Measurements from ENCODE around the gene SLC9A2. TPM values are rescaled to one million over a fixed set of nuclear protein-coding genes. Genes with fewer than 3 reads are reported as not detected.

SLC9A2 gene
- total RNA-seq, 3 donors from 2014 or later (not counting 1 experiment from before 2014, with no cell fraction given), result not detected

DNA sequence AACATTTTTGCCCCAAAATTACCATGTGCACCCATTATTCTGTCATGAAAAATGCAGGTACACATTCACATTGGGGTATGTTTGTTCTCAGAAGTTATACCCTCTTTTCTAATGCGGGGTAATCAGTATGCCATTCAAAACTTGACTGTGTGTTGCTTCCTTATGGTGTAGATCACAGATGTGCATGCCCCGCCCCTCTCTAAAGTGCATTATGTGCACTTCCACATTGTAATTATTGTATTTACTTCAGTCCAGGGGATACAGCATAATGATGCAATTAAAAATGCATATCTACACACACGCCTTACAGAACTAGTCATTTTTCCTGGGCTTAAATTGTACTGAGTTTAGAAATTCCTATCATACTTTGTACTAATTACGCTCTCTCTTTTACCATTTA is 48.8 kb downstream of the SLC9A2 start:
- Mint-ChIP-seq H3K9me3 (no peaks in the 10 kb centered on the region), H3K27me3 (ENCODE audit: low read depth in 2 of 2) (peaks cover 16 to 23% of the 10 kb centered on the region in 2 donors), H3K4me1 (no peaks in the 10 kb centered on the region), H3K36me3 (no peaks in the 10 kb centered on the region), H3K27ac (no peak overlapping the region), H3K4me3 (no peak overlapping the region)
- no peaks in the 10 kb centered on the region for H3K36me3 ChIP-seq (ENCODE audit: control insufficient read depth, insufficient read depth, low read length)
- no peak overlapping the region for H3K27ac ChIP-seq (ENCODE audit: low read length)
- no peak for DNase-seq
- H3K4me3 ChIP-seq (ENCODE audit: low read length), result no peak overlapping the region
- H3K27me3 ChIP-seq (ENCODE audit: control insufficient read depth, insufficient read depth, low read length), result no peaks in the 10 kb centered on the region
- intact Hi-C loops (cut with micrococcal nuclease), result no loop called here
- no peak for ATAC-seq
- 93% methylated on average over 3 of the region's 4 CpGs for WGBS (ENCODE audit: insufficient coverage)
- TF ChIP-seq, protein P1, sequence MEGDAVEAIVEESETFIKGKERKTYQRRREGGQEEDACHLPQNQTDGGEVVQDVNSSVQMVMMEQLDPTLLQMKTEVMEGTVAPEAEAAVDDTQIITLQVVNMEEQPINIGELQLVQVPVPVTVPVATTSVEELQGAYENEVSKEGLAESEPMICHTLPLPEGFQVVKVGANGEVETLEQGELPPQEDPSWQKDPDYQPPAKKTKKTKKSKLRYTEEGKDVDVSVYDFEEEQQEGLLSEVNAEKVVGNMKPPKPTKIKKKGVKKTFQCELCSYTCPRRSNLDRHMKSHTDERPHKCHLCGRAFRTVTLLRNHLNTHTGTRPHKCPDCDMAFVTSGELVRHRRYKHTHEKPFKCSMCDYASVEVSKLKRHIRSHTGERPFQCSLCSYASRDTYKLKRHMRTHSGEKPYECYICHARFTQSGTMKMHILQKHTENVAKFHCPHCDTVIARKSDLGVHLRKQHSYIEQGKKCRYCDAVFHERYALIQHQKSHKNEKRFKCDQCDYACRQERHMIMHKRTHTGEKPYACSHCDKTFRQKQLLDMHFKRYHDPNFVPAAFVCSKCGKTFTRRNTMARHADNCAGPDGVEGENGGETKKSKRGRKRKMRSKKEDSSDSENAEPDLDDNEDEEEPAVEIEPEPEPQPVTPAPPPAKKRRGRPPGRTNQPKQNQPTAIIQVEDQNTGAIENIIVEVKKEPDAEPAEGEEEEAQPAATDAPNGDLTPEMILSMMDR (IDR thresholded peaks at IDR 0.05), result no peak
- H3K4me1 ChIP-seq (ENCODE audit: control insufficient read depth, insufficient read depth, low read length), result no peaks in the 10 kb centered on the region
- no peaks in the 10 kb centered on the region for H3K9me3 ChIP-seq (ENCODE audit: control insufficient read depth, insufficient read depth, low read length)

DNA sequence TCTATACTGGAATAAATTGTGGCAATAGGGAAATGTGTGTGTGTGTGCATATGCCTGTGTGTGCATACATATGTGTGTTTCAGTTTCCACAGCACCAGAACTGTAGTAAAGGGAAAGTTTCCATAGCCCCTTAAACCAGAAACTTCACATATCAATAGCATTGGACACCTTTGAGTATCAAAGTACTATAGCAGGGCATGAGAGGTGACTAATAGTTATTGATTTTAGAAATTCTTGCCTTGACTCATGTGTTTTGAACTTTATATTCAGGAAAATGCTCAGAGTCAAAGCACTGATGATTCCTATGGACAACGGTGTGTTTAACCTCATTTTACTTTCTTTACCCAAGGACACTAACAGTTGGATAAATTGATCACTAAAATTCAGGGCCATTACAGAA is 50.0 kb downstream of the SLC9A2 start:
- TF ChIP-seq, protein P1 (IDR thresholded peaks at IDR 0.05), result no peak
- 96% methylated on average over 1 of the region's 1 CpG for WGBS (ENCODE audit: insufficient coverage)

DNA sequence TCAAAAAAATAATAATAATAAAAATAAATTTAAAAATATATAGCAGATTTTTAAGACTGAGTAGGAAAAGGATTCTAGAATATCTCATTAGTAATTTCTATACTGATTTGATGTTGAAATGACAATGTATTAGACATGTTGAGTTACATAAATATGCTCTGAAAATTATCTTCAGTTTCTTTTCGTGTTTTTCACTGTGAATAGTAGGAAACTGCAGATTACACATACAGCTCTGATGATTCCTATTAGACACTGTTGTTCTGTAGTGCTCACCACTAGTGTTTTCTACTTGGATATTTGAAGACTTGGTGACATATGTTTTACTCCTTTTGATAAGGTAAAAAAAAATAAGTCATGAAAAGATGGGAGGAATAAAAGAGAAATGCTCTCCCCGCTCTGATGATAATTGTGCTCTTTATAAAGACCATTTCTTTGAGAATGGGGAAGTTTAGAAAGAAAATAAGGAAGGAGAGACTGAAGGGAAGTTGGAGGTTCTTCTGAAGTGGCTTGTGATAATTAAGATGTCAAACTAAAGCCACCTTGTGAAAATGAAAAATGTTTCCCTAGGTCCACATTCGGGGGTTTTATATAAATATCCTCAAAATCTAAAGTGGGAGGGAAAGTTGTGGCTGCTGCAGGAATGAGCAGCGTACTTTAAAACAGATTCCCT is 52.9 kb downstream of the SLC9A2 start:
- no peak for ATAC-seq
- no peak overlapping the region for H3K4me3 ChIP-seq (ENCODE audit: low read length)
- intact Hi-C loops (cut with micrococcal nuclease), result no loop called here
- H3K9me3 ChIP-seq (ENCODE audit: control insufficient read depth, insufficient read depth, low read length), result no peaks in the 10 kb centered on the region
- H3K27me3 ChIP-seq (ENCODE audit: control insufficient read depth, insufficient read depth, low read length), result no peaks in the 10 kb centered on the region
- no peak overlapping the region for H3K27ac Mint-ChIP-seq
- no peaks in the 10 kb centered on the region for H3K36me3 ChIP-seq (ENCODE audit: control insufficient read depth, insufficient read depth, low read length)
- H3K4me1 Mint-ChIP-seq, result no peaks in the 10 kb centered on the region
- 25% methylated on average over 3 of the region's 4 CpGs for WGBS (ENCODE audit: insufficient coverage)
- DNase-seq, result no peak
- H3K4me3 Mint-ChIP-seq, result no peak overlapping the region
- no peak overlapping the region for H3K27ac ChIP-seq (ENCODE audit: low read length)
- peaks cover 13 to 36% of the 10 kb centered on the region in 2 donors for H3K27me3 Mint-ChIP-seq (ENCODE audit: low read depth in 2 of 2)
- no peaks in the 10 kb centered on the region for H3K9me3 Mint-ChIP-seq
- H3K4me1 ChIP-seq (ENCODE audit: control insufficient read depth, insufficient read depth, low read length), result no peaks in the 10 kb centered on the region
- TF ChIP-seq, protein P1 (IDR thresholded peaks at IDR 0.05), result no peak
- H3K36me3 Mint-ChIP-seq, result no peaks in the 10 kb centered on the region

More for the DNA sequence above, 50.0 kb downstream of the SLC9A2 start:
- H3K9me3 ChIP-seq (ENCODE audit: control insufficient read depth, insufficient read depth, low read length), result no peaks in the 10 kb centered on the region
- ATAC-seq (no peak), DNase-seq (no peak)
- no peaks in the 10 kb centered on the region for H3K36me3 ChIP-seq (ENCODE audit: control insufficient read depth, insufficient read depth, low read length)
- H3K4me3 ChIP-seq (ENCODE audit: low read length), result no peak overlapping the region
- no peak overlapping the region for H3K4me3 Mint-ChIP-seq
- no peaks in the 10 kb centered on the region for H3K9me3 Mint-ChIP-seq
- intact Hi-C loops (cut with micrococcal nuclease), result no loop called here
- H3K27me3 ChIP-seq (ENCODE audit: control insufficient read depth, insufficient read depth, low read length), result no peaks in the 10 kb centered on the region
- H3K36me3 Mint-ChIP-seq, result no peaks in the 10 kb centered on the region
- H3K4me1 ChIP-seq (ENCODE audit: control insufficient read depth, insufficient read depth, low read length), result no peaks in the 10 kb centered on the region
- H3K27ac Mint-ChIP-seq, result no peak overlapping the region
- H3K4me1 Mint-ChIP-seq, result no peaks in the 10 kb centered on the region
- H3K27me3 Mint-ChIP-seq (ENCODE audit: low read depth in 2 of 2), result peaks cover 16 to 23% of the 10 kb centered on the region in 2 donors
- H3K27ac ChIP-seq (ENCODE audit: low read length), result no peak overlapping the region

DNA sequence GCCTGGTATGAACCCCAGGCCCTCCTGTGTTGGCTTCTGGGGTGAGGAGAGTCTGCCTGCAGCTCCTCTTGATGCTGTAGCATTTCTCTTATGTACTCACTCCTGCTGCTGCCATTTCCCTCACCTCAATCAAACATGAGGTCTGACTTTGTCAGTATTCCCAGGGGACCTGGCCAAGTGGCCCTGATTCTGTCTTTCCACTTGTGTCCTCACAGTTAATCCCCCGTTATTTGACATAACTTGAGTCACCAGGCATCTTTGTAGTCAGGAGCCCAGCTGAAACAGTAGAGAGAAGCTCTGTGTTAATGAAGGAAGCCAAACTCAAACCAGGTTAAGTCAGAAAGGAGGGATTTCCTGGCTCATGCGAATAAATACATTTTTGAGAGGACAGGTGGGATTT is 55.0 kb downstream of the SLC9A2 start:
- Mint-ChIP-seq H3K4me3 (no peak overlapping the region), H3K4me1 (no peaks in the 10 kb centered on the region), H3K36me3 (no peaks in the 10 kb centered on the region), H3K27ac (no peak overlapping the region), H3K27me3 (ENCODE audit: low read depth in 2 of 2) (peaks cover 12 to 35% of the 10 kb centered on the region in 2 donors), H3K9me3 (no peaks in the 10 kb centered on the region)
- no peaks in the 10 kb centered on the region for H3K27me3 ChIP-seq (ENCODE audit: control insufficient read depth, insufficient read depth, low read length)
- H3K4me3 ChIP-seq (ENCODE audit: low read length), result no peak overlapping the region
- WGBS (ENCODE audit: insufficient coverage), result 91% methylated on average over 2 of the region's 2 CpGs
- no peaks in the 10 kb centered on the region for H3K9me3 ChIP-seq (ENCODE audit: control insufficient read depth, insufficient read depth, low read length)
- no peaks in the 10 kb centered on the region for H3K4me1 ChIP-seq (ENCODE audit: control insufficient read depth, insufficient read depth, low read length)
- DNase-seq, result no peak
- no peak overlapping the region for H3K27ac ChIP-seq (ENCODE audit: low read length)
- no peak for ATAC-seq
- H3K36me3 ChIP-seq (ENCODE audit: control insufficient read depth, insufficient read depth, low read length), result no peaks in the 10 kb centered on the region
- TF ChIP-seq, protein P1 (IDR thresholded peaks at IDR 0.05), result no peak
- intact Hi-C loops (cut with micrococcal nuclease), result no loop called here

Data from natural killer cell (primary cell).